GM21825 (cell line): Measurements from ENCODE around the gene CAMKMT.

Experiments
- ATAC-seq: cut with Tn5 transposase; IDR thresholded peaks from one replicate; pipeline ENCODE4 v1.9.1; 2021; ENCODE audit warnings: mild to moderate bottlenecking, moderate library complexity; ENCODE audit not compliant: unreplicated experiment

Gene CAMKMT

DNA sequence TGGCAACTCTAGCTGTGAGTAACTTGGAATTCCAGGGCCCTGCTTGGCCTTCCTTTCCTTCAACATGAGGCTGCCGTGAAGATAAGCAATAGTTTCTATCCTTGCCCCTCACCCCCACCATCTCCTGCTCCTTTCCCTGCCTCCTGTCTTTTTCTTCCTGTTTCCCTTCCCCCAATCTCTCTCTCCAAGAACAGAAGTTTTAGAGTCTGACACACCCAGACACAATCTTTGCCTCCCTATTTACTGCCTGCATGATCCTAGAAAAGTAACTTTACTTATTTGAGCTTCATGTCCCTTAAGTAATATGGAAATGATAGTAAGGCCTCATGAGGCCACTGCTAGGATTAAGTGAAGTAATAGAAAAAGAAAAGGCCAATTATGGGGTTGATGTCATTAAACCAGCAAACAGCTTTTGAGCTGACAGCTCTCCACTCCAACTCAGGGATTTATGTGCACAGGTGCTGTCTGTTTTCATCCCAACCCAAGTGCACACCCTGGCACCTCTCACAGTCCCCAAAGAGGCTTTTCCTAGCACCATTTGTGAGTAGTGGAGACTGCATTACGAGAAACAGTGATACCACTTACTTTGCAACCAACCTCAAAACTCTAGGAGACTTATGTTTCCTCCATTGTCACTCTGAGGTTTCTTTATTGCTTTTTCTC, 456.1 kb downstream of the CAMKMT start:
- no peak for ATAC-seq

DNA sequence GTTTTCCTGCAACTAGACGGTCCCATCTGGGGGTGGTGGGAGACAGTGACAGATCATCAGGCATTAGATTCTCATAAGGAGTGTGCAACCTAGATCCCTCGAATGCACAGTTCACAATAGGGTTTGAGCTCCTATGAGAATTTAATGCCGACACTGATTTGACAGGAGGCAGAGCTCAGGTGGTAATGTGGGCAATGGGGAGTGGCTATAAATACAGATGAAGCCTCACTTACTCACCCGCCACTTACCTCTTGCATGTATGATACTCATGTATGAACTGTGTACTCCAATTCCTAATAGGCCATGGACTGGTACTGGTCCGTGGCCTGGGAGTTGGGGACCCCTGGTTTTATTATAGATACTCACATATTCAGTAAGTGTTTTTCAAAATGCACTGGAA, 457.3 kb downstream of the CAMKMT start:
- ATAC-seq = no peak

DNA sequence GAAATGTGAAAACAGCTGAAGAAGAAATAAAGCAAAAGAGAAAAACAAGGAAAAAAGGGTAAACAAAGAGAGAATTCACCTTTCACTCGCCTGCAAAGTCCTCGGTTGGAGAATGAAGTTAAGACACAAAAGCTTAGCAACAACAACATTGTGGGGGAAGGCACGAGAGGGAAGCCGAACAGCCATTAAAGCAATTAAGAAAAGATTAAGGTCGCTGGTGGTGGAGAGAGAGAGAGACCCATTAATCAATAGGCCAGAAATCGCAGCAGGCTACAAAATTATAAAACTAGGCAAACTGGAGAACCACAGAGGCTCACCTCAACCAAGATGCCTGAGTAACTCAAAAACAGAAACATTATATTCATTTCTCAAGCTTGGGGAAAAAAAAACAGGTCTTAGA, 459.8 kb downstream of the CAMKMT start:
- no peak for ATAC-seq

DNA sequence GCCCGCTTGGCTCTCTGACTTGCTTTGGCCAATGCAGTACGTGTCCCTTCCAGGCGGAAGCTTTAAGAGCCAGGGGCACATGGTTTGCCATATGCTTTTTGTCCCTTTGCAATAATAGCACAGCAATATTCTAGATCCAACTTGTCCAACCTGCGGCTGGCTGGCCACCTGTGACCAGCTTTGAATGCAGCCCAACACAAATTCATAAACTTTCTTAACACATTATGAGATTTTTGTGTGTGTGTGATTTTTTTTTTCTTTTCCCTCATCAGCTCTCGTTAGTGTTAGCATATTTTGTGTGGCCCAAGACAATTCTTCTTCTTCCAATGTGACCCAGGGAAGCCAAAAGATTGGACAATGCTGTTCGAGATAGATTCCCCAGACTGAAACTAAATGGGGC, 460.4 kb downstream of the CAMKMT start:
- ATAC-seq = no peak
